GM12892 (cell line): ENCODE data around the gene DRC7.

ENCODE experiments used
- POLR2A ChIP-seq: IDR thresholded peaks from 2 replicates; pipeline ENCODE4 v1.6.1; 2011; ENCODE audit warnings: low read depth, low read length, control low read depth
- TAF1 ChIP-seq: IDR thresholded peaks from 2 replicates; pipeline ENCODE4 v1.6.1; 2011; ENCODE audit warnings: low read depth, mild to moderate bottlenecking, control low read depth, low read length, borderline replicate concordance

DNA sequence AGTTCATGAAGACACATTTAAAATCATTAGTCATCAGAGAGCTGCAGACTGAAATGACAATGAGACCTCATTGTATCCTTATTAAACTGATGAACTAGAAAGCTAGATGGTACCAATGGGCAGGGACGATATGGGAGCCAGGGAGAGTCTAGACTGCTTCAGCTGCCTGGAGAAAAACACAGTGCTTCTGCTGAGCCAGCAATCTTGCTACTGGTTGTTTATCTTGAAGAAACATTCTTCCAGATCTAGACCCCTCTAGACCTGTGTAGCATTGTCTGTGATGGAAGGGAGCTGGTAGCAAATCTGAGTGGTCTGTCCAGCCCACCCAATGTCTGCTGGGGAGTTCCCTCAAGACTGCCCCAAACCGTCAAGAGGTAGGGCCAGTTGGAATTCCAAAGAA lies 2.0 kb upstream of the DRC7 start:
- TF ChIP-seq TAF1 (no peak), POLR2A (no peak)
